A673 (cell line): ENCODE measurements around the gene RASSF7. TPM values are rescaled to one million over a fixed set of nuclear protein-coding genes. Genes with fewer than 3 reads are reported as not detected.

Source experiments
- BruUV-seq: library from RNA; stranded (reverse); fragments of 400-500 nt; replicated peaks from 2 replicates; lab custom pipeline; 2021; lab: Mats Ljungman, UMichigan
- CTCF ChIA-PET: fragments of 300-600 bp; sonication (Branson Sonifier 250); formaldehyde crosslinking; loops from one replicate; lab custom pipeline; 2022; ENCODE audit warnings: antibody characterized with exemption; lab: Charles Lee
- POLR2A ChIA-PET: fragments of 300-600 bp; sonication (Branson Sonifier 250); formaldehyde crosslinking; loops from one replicate; lab custom pipeline; 2022; ENCODE audit warnings: antibody characterized with exemption; ENCODE audit not compliant: low non-redundant PET; lab: Charles Lee
- DNase-seq: peaks from one replicate; pipeline ENCODE4 v3.0.0-alpha.2; 2015; ENCODE audit warnings: low spot score
- H3K27ac ChIP-seq: fragments of 200-600 bp; sonication (generic); 2 replicates; pipeline ENCODE4 v1.5.1; 2016; ENCODE audit warnings: mixed run types, low read depth, mild to moderate bottlenecking, mixed read lengths, antibody characterized with exemption, low read length; ENCODE audit not compliant: poor library complexity, severe bottlenecking
- H3K27me3 ChIP-seq: fragments of 200-600 bp; sonication (generic); replicated peaks from 2 replicates; pipeline ENCODE4 v1.6.1; 2017; ENCODE audit warnings: mixed run types, low read depth, mild to moderate bottlenecking, mixed read lengths, antibody characterized with exemption, low read length; ENCODE audit not compliant: insufficient read depth, poor library complexity
- H3K36me3 ChIP-seq: fragments of 200-600 bp; sonication (generic); 2 replicates; pipeline ENCODE4 v1.6.1; 2016; ENCODE audit warnings: mixed run types, mild to moderate bottlenecking, mixed read lengths, antibody characterized with exemption, low read length; ENCODE audit not compliant: insufficient read depth, poor library complexity, severe bottlenecking
- H3K4me1 ChIP-seq: fragments of 200-600 bp; sonication (generic); 2 replicates; pipeline ENCODE4 v1.6.1; 2017; ENCODE audit warnings: mixed run types, mild to moderate bottlenecking, mixed read lengths, antibody characterized with exemption, low read length; ENCODE audit not compliant: insufficient read depth, poor library complexity, severe bottlenecking
- H3K4me3 ChIP-seq: fragments of 200-600 bp; sonication (generic); 2 replicates; pipeline ENCODE4 v1.5.1; 2016; ENCODE audit warnings: low read depth, mixed run types, mild to moderate bottlenecking, mixed read lengths, low read length; ENCODE audit not compliant: poor library complexity, severe bottlenecking
- H3K9me3 ChIP-seq: fragments of 200-600 bp; sonication (generic); 2 replicates; pipeline ENCODE4 v1.6.1; 2016; ENCODE audit warnings: mixed run types, low read depth, mild to moderate bottlenecking, mixed read lengths, antibody characterized with exemption, low read length; ENCODE audit not compliant: poor library complexity, severe bottlenecking
- CTCF ChIP-seq: fragments of 300-800, 200-600 bp; sonication (generic); conservative IDR thresholded peaks from 2 replicates; pipeline ENCODE4 v1.5.1; 2017; ENCODE audit warnings: low read depth, mild to moderate bottlenecking, antibody characterized with exemption, low read length, moderate library complexity, mixed read lengths
- EZH2 ChIP-seq: fragments of 200-600 bp; sonication (generic); IDR thresholded peaks from 2 replicates; pipeline ENCODE4 v1.6.1; 2017; ENCODE audit warnings: borderline replicate concordance, low read depth, mild to moderate bottlenecking, mixed read lengths, antibody characterized with exemption, low read length; ENCODE audit not compliant: poor library complexity, severe bottlenecking
- intact Hi-C: fragments of 100-400 bp; cut with micrococcal nuclease; formaldehyde crosslinking; loops from one replicate; pipeline ENCODE4 v1.10.0; 2022; ENCODE audit not compliant: unreplicated experiment
- total RNA-seq: library from RNA; stranded (reverse); gene quantifications from 2 replicates; pipeline ENCODE4 v1.2.3, GENCODE V29; 2021

Gene RASSF7
- total RNA-seq, 1 experiment from 2014 or later: 4.6 TPM

- H3K9me3 ChIP-seq: no peaks in the 10 kb centered on the region
- peak overlapping the region; percentile 22 for H3K4me3 ChIP-seq
- no peaks in the 10 kb centered on the region for H3K4me1 ChIP-seq
- POLR2A ChIA-PET: no interaction called here
- BruUV-seq: no TSS peak
- CTCF ChIA-PET: interaction anchor here (0.6 kb wide), 1 partner anchor 17 kb away, joined by 3 read pairs; no protein-coding TSS in a partner anchor
- TF ChIP-seq CTCF (peak; percentile 76), EZH2 (no peak)
- intact Hi-C loops: no loop called here
- H3K36me3 ChIP-seq: no peaks in the 10 kb centered on the region
- no peak overlapping the region for H3K27ac ChIP-seq
- DNase-seq: peak; percentile 92
- H3K27me3 ChIP-seq: no peaks in the 10 kb centered on the region
These were observed 42.1 kb upstream of the RASSF7 start for GRCh38 chr11:518463-519202.

DNA sequence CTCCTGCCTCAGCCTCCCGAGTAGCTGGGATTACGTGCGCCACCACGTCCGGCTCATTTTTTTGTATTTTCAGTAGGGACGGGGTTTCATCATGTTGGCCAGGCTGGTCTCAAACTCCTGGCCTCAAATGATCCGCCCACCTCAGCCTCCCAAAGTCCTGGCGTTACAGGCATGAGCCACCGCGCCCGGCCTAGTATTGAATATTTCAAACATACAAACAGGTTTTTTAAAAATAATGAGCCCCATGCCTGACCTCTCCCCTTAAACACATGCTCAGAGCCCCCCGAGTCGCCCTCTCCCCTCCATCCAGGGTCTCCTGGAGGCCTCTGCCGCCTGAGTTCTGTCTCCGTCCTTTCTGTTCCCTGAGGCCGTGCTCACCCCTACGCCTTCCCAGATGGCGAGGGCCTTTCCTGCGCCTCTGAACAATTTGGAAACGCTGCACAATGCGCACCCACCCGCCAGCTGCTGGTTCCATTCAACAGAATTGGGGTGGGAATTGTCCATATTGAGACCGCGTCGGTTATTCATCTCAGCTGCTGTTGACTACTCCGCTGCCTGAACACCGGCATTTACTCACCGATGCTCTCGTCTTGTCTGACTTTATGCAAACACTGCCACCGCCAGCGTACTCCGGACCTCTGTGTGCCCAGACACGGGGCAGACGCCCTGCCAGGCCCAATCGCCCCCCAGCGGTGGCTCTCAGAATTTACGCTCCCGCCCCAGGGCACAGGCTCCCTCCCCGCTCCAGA lies 40.2 kb upstream of the RASSF7 start:
- no peaks in the 10 kb centered on the region for H3K9me3 ChIP-seq
- no peak for DNase-seq
- no peak for TF ChIP-seq EZH2
- no peak for TF ChIP-seq CTCF
- no peaks in the 10 kb centered on the region for H3K36me3 ChIP-seq
- intact Hi-C loops: no loop called here
- H3K4me3 ChIP-seq: no peak overlapping the region
- ChIA-PET POLR2A (no interaction called here), CTCF (no interaction called here)
- H3K4me1 ChIP-seq: no peaks in the 10 kb centered on the region
- no TSS peak for BruUV-seq
- no peaks in the 10 kb centered on the region for H3K27me3 ChIP-seq
- H3K27ac ChIP-seq: no peak overlapping the region

GRCh38 chr11:521177-521688 lies 39.5 kb upstream of the RASSF7 start:
- H3K9me3 ChIP-seq: no peaks in the 10 kb centered on the region
- no peaks in the 10 kb centered on the region for H3K27me3 ChIP-seq
- H3K4me3 ChIP-seq: no peak overlapping the region
- no peaks in the 10 kb centered on the region for H3K4me1 ChIP-seq
- POLR2A ChIA-PET: no interaction called here
- no peaks in the 10 kb centered on the region for H3K36me3 ChIP-seq
- TF ChIP-seq CTCF (no peak), EZH2 (no peak)
- DNase-seq: no peak
- no peak overlapping the region for H3K27ac ChIP-seq
- no TSS peak for BruUV-seq
- CTCF ChIA-PET: no interaction called here
- intact Hi-C loops: no loop called here
